Chondrocyte (in vitro differentiated cells): ENCODE measurements around the gene RNF11. TPM values are rescaled to one million over a fixed set of nuclear protein-coding genes. Genes with fewer than 3 reads are reported as not detected.
A peak's percentile ranks its signal among the peaks of the same experiment; 100 is the strongest.

Source experiments
- DNase-seq: peaks from one replicate; pipeline ENCODE4 v3.0.0; 2021; ENCODE audit warnings: mixed read lengths, low spot score
- H3K27ac Mint-ChIP-seq: one replicate; pipeline ENCODE4 v1.8.0; 2021; ENCODE audit warnings: mild to moderate bottlenecking, moderate library complexity, mixed read lengths; ENCODE audit not compliant: unreplicated experiment
- H3K27me3 Mint-ChIP-seq: 2 replicates; pipeline ENCODE4 v1.8.0; 2021; ENCODE audit warnings: low read depth, mixed read lengths
- H3K36me3 Mint-ChIP-seq: 2 replicates; pipeline ENCODE4 v1.8.0; 2021; ENCODE audit warnings: low read depth, mixed read lengths
- H3K4me1 Mint-ChIP-seq: 2 replicates; pipeline ENCODE4 v1.8.0; 2021; ENCODE audit warnings: low read depth, mild to moderate bottlenecking, mixed read lengths
- H3K4me3 Mint-ChIP-seq: one replicate; pipeline ENCODE4 v1.8.0; 2021; ENCODE audit warnings: mild to moderate bottlenecking, moderate library complexity, mixed read lengths; ENCODE audit not compliant: unreplicated experiment
- H3K9me3 Mint-ChIP-seq: 2 replicates; pipeline ENCODE4 v1.8.0; 2021; ENCODE audit warnings: low read depth, mixed read lengths
- CTCF ChIP-seq: fragments of 200-600 bp; sonication (generic); IDR thresholded peaks from 2 replicates; pipeline ENCODE4 v1.5.0; 2021; ENCODE audit warnings: antibody characterized with exemption, mild to moderate bottlenecking, moderate library complexity
- total RNA-seq: library from RNA; stranded (reverse); gene quantifications from 3 replicates; pipeline ENCODE4 v1.2.1, GENCODE V29; 2021

RNF11 gene
- total RNA-seq, 1 donor from 2014 or later, result 131 TPM

DNA sequence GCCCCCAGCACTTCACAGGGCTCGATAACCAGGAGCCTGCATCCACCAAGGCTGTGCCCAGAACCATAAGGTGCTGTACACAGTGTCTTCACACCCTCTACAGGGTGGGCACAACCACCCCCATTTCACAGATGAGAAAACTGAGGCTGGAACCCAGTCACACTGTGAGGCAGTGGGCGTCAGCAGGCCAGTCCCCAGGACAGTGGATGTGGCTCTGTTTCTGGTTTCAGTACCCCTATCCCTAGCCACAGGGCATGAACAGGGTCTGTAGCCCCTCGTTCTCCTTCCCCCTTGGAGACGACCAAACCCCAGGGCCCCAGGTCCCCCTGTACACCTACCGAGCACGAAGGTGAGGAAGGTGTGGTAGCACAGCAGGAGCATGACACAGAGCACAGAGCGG is 66.7 kb downstream of the RNF11 start:
- H3K4me3 Mint-ChIP-seq, result no peak overlapping the region
- H3K9me3 Mint-ChIP-seq, result no peaks in the 10 kb centered on the region
- no peak overlapping the region for H3K27ac Mint-ChIP-seq
- no peak for DNase-seq
- no peaks in the 10 kb centered on the region for H3K27me3 Mint-ChIP-seq
- H3K4me1 Mint-ChIP-seq, result peaks cover 16% of the 10 kb centered on the region
- no peaks in the 10 kb centered on the region for H3K36me3 Mint-ChIP-seq
- no peak for TF ChIP-seq CTCF

DNA sequence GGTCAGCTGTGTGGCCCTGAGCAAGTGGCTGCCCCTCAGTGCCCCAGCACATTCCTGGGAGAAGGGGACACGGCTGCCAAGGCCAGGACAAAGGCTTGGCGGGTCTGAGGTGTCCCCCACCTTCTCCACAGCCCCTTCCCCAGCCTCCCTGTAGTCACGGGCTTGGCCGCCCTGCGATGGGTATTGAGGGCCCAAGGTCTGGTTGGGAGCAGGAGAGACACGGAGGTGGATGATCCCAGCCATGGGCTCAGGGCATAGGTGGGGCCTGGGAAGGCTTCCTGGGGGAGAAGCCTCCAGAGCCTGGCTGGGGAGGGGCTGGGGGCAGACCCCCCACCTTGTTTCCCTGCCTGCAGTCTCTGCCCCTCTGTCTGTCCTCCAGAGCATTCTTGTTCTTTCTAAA is 67.2 kb downstream of the RNF11 start:
- DNase-seq, result no peak
- no peaks in the 10 kb centered on the region for H3K9me3 Mint-ChIP-seq
- H3K36me3 Mint-ChIP-seq, result no peaks in the 10 kb centered on the region
- TF ChIP-seq CTCF, result no peak
- no peak overlapping the region for H3K4me3 Mint-ChIP-seq
- H3K27ac Mint-ChIP-seq, result peak overlapping the region; percentile 81
- no peaks in the 10 kb centered on the region for H3K27me3 Mint-ChIP-seq
- H3K4me1 Mint-ChIP-seq, result peaks cover 13% of the 10 kb centered on the region

DNA sequence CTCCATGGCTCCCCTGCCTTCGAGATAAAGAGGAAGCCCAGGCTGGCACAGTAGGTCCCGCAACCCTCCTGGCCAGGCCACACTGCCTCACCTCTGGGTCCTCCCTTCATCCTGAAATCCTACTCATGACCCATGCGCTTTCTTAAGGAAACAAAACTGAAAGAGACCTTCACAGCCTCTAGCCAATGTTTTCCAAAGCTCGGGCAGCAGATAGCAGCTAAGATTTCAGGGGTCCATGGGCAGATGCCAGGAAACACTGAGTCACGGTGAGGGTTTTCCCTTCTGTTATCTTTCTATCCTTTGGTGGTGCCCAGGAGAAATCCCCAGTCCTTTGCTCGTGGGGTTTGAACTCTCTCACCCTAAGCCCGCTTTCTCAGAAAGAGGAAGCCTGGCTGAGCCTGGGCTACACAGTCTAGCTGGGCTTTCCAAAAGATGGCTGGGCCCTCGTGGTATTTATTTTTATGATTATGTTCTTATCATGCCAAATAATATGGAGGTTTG is 67.7 kb downstream of the RNF11 start:
- DNase-seq, result no peak
- Mint-ChIP-seq H3K9me3 (no peaks in the 10 kb centered on the region), H3K27me3 (no peaks in the 10 kb centered on the region), H3K27ac (peak overlapping the region; percentile 81), H3K4me1 (peaks cover 13% of the 10 kb centered on the region), H3K36me3 (no peaks in the 10 kb centered on the region), H3K4me3 (no peak overlapping the region)
- no peak for TF ChIP-seq CTCF

- H3K36me3 Mint-ChIP-seq, result no peaks in the 10 kb centered on the region
- no peak for TF ChIP-seq CTCF
- peak overlapping the region; percentile 49 for H3K27ac Mint-ChIP-seq
- DNase-seq, result no peak
- H3K4me3 Mint-ChIP-seq, result no peak overlapping the region
- H3K27me3 Mint-ChIP-seq, result no peaks in the 10 kb centered on the region
- H3K9me3 Mint-ChIP-seq, result no peaks in the 10 kb centered on the region
- peaks cover 13% of the 10 kb centered on the region for H3K4me1 Mint-ChIP-seq
Observed at GRCh38 chr1:51304360-51304759, 68.3 kb downstream of the RNF11 start.

- no peak overlapping the region for H3K27ac Mint-ChIP-seq
- no peaks in the 10 kb centered on the region for H3K9me3 Mint-ChIP-seq
- no peak for TF ChIP-seq CTCF
- H3K4me3 Mint-ChIP-seq, result no peak overlapping the region
- no peak for DNase-seq
- H3K4me1 Mint-ChIP-seq, result peaks cover 13% of the 10 kb centered on the region
- H3K27me3 Mint-ChIP-seq, result no peaks in the 10 kb centered on the region
- no peaks in the 10 kb centered on the region for H3K36me3 Mint-ChIP-seq
Observed at GRCh38 chr1:51305371-51305823, 69.3 kb downstream of the RNF11 start.
